Fibroblast of lung (primary cell): ENCODE measurements around the gene TBX10. TPM values are rescaled to one million over a fixed set of nuclear protein-coding genes. Genes with fewer than 3 reads are reported as not detected.

Experiments used
- DNase-seq, 2 donors: peaks; one replicate each; pipeline versions ENCODE4 v3.0.0 to v3.0.0-alpha.2; 2010; ENCODE audit warnings: low read depth in 2 of 2
- H2AFZ ChIP-seq: 2 replicates; pipeline ENCODE4 v1.5.1; 2012; ENCODE audit warnings: low read length, control low read depth, inconsistent platforms
- H3K27ac ChIP-seq: 2 replicates; pipeline ENCODE4 v1.5.1; 2011; ENCODE audit warnings: low read length, control low read depth; ENCODE audit not compliant: insufficient read depth
- H3K27me3 ChIP-seq: 2 replicates; pipeline ENCODE4 v1.5.1; 2011; ENCODE audit warnings: mild to moderate bottlenecking, low read length; ENCODE audit not compliant: control insufficient read depth, insufficient read depth
- H3K36me3 ChIP-seq: 2 replicates; pipeline ENCODE4 v1.5.1; 2011; ENCODE audit warnings: low read length; ENCODE audit not compliant: control insufficient read depth, insufficient read depth
- H3K4me1 ChIP-seq: 2 replicates; pipeline ENCODE4 v1.5.1; 2011; ENCODE audit warnings: low read length; ENCODE audit not compliant: control insufficient read depth, insufficient read depth; ENCODE audit errors: extremely low read depth
- H3K4me2 ChIP-seq: 2 replicates; pipeline ENCODE4 v1.5.1; 2011; ENCODE audit warnings: low read length, control low read depth; ENCODE audit not compliant: insufficient read depth; ENCODE audit errors: extremely low read depth
- H3K4me3 ChIP-seq, 4 experiments: fragments of 200-600 bp in 1 of 4; sonication (generic) in 1 of 4; replicated peaks in 1 of 4; 2 replicates each; pipeline ENCODE4 v1.5.1; 2011 to 2016; ENCODE audit warnings: low read length in 4 of 4, low read depth in 3 of 4, mild to moderate bottlenecking in 3 of 4, control low read depth in 2 of 4, inconsistent platforms in 1 of 4, mixed read lengths in 1 of 4; ENCODE audit not compliant: insufficient read depth in 1 of 4; ENCODE audit errors: control extremely low read depth in 1 of 4
- H3K79me2 ChIP-seq: 2 replicates; pipeline ENCODE4 v1.5.1; 2012; ENCODE audit warnings: mild to moderate bottlenecking, low read length, inconsistent platforms; ENCODE audit not compliant: control insufficient read depth, insufficient read depth
- H3K9ac ChIP-seq: 2 replicates; pipeline ENCODE4 v1.5.1; 2011; ENCODE audit warnings: mild to moderate bottlenecking, low read length, control low read depth; ENCODE audit not compliant: insufficient read depth
- H3K9me3 ChIP-seq: 2 replicates; pipeline ENCODE4 v1.5.1; 2012; ENCODE audit warnings: low read depth, low read length; ENCODE audit not compliant: control insufficient read depth, insufficient read depth
- H4K20me1 ChIP-seq: 2 replicates; pipeline ENCODE4 v1.5.1; 2011; ENCODE audit warnings: low read length; ENCODE audit not compliant: control insufficient read depth, insufficient read depth; ENCODE audit errors: extremely low read depth
- CTCF ChIP-seq, 2 donors: IDR thresholded peaks in 1 of 2; conservative IDR thresholded peaks in 1 of 2; 1 replicate in 1 of 2; 2 replicates in 1 of 2; pipeline ENCODE4 v1.5.1; 2011 to 2012; ENCODE audit warnings: low read length in 2 of 2, control low read depth in 1 of 2, inconsistent platforms in 1 of 2, low read depth in 1 of 2, mild to moderate bottlenecking in 1 of 2
- EZH2 ChIP-seq: IDR thresholded peaks from 2 replicates; pipeline ENCODE4 v1.5.1; 2012; ENCODE audit warnings: low read length, control low read depth, mild to moderate bottlenecking; ENCODE audit errors: missing control alignments
- polyA plus RNA-seq, 2 donors: library from polyadenylated mRNA; depleted of rRNA in 1 of 2; stranded (reverse) in 1 of 2; unstranded in 1 of 2; fragments of >200 nt; gene quantifications; 2 replicates each; pipeline ENCODE4 v1.2.1, GENCODE V29; 2011 to 2012; ENCODE audit warnings: missing spikeins in 1 of 2
- total RNA-seq: library from RNA; depleted of rRNA; stranded (reverse); fragments of >200 nt; gene quantifications from 2 replicates; pipeline ENCODE4 v1.2.1, GENCODE V29; 2014

The TBX10 gene
- total and polyA plus RNA-seq, 2 donors (not counting 1 experiment from before 2014, with no cell fraction given): not detected

GRCh38 chr11:67596753-67597300 is 42.7 kb downstream of the TBX10 start:
- Histone ChIP-seq H3K27ac (no peak overlapping the region), H3K9ac (no peak overlapping the region), H3K4me3 (no peak overlapping the region), H2AFZ (no peak overlapping the region), H3K4me1 (no peaks in the 10 kb centered on the region), H3K36me3 (no peaks in the 10 kb centered on the region), H4K20me1 (no peaks in the 10 kb centered on the region), H3K27me3 (no peaks in the 10 kb centered on the region), H3K79me2 (no peaks in the 10 kb centered on the region), H3K4me2 (no peak overlapping the region), H3K9me3 (no peaks in the 10 kb centered on the region)
- TF ChIP-seq EZH2 (no peak), CTCF (conservative IDR thresholded peaks at IDR 0.05 in 1 of 2, IDR thresholded peaks at IDR 0.05 in 1 of 2; ENCODE audit: low read depth in 1 of 2, low read length in 2 of 2) (no peak)
- no peak for DNase-seq

- no peaks in the 10 kb centered on the region for H3K36me3 ChIP-seq
- no peak overlapping the region for H3K4me2 ChIP-seq
- no peaks in the 10 kb centered on the region for H3K79me2 ChIP-seq
- DNase-seq: no peak
- H3K27ac ChIP-seq: no peak overlapping the region
- H3K27me3 ChIP-seq: no peaks in the 10 kb centered on the region
- H3K9me3 ChIP-seq: no peaks in the 10 kb centered on the region
- H3K4me1 ChIP-seq: no peaks in the 10 kb centered on the region
- H3K9ac ChIP-seq: no peak overlapping the region
- no peak for TF ChIP-seq EZH2
- TF ChIP-seq CTCF (conservative IDR thresholded peaks at IDR 0.05 in 1 of 2, IDR thresholded peaks at IDR 0.05 in 1 of 2; ENCODE audit: low read depth in 1 of 2, low read length in 2 of 2): no peak
- no peak overlapping the region for H2AFZ ChIP-seq
- no peak overlapping the region for H3K4me3 ChIP-seq
- H4K20me1 ChIP-seq: no peaks in the 10 kb centered on the region
Measured at GRCh38 chr11:67594480-67594879, 45.1 kb downstream of the TBX10 start.

GRCh38 chr11:67593565-67593905 is 46.0 kb downstream of the TBX10 start:
- no peak for DNase-seq
- H3K79me2 ChIP-seq: no peaks in the 10 kb centered on the region
- H3K4me1 ChIP-seq: no peaks in the 10 kb centered on the region
- no peaks in the 10 kb centered on the region for H4K20me1 ChIP-seq
- no peaks in the 10 kb centered on the region for H3K9me3 ChIP-seq
- TF ChIP-seq EZH2 (no peak), CTCF (conservative IDR thresholded peaks at IDR 0.05 in 1 of 2, IDR thresholded peaks at IDR 0.05 in 1 of 2; ENCODE audit: low read depth in 1 of 2, low read length in 2 of 2) (no peak)
- H2AFZ ChIP-seq: no peak overlapping the region
- H3K9ac ChIP-seq: no peak overlapping the region
- no peak overlapping the region for H3K27ac ChIP-seq
- H3K4me2 ChIP-seq: no peak overlapping the region
- no peaks in the 10 kb centered on the region for H3K27me3 ChIP-seq
- no peak overlapping the region for H3K4me3 ChIP-seq
- no peaks in the 10 kb centered on the region for H3K36me3 ChIP-seq
